Mucosa of rectum (tissue), 2 donors: ENCODE data around the gene ETV7.

Experiments
- H3K27ac ChIP-seq, 2 donors: one replicate each; pipeline ENCODE4 v1.7.0; 2013; ENCODE audit warnings: inconsistent platforms in 2 of 2, low read depth in 2 of 2, low read length in 2 of 2
- H3K27me3 ChIP-seq, 2 donors: one replicate each; pipeline ENCODE4 v1.7.0; 2013; ENCODE audit warnings: low read length in 2 of 2; ENCODE audit not compliant: control insufficient read depth in 2 of 2, insufficient read depth in 2 of 2
- H3K36me3 ChIP-seq, 2 donors: one replicate each; pipeline ENCODE4 v1.7.0; 2013; ENCODE audit warnings: low read length in 2 of 2; ENCODE audit not compliant: control insufficient read depth in 2 of 2, insufficient read depth in 2 of 2
- H3K4me1 ChIP-seq, 2 donors: one replicate each; pipeline ENCODE4 v1.7.0; 2013; ENCODE audit warnings: low read length in 2 of 2, mild to moderate bottlenecking in 1 of 2; ENCODE audit not compliant: control insufficient read depth in 2 of 2, insufficient read depth in 2 of 2
- H3K4me3 ChIP-seq, 2 donors: one replicate each; pipeline ENCODE4 v1.7.0; 2013; ENCODE audit warnings: low read length in 2 of 2
- H3K9ac ChIP-seq, 2 donors: one replicate each; pipeline ENCODE4 v1.7.0; 2013; ENCODE audit warnings: low read length in 2 of 2, low read depth in 1 of 2, mild to moderate bottlenecking in 1 of 2
- H3K9me3 ChIP-seq, 2 donors: one replicate each; pipeline ENCODE4 v1.7.0; 2013; ENCODE audit warnings: low read length in 2 of 2; ENCODE audit not compliant: control insufficient read depth in 2 of 2
- donor health status: healthy.
- donor health status: Normal muscosa, but diverticular disease.

The ETV7 gene

GRCh38 chr6:36387440-36388303 is at the start of gene ETV7:
TSS of gene ETV7 (minus strand) at chr6:36387669. CDS start at chr6:36387541, 128 bp downstream.
- H3K4me1 ChIP-seq, result peaks cover 4 to 12% of the 10 kb centered on the region in 2 donors
- peak within 1 kb of the TSS; percentile 80 to 85 for H3K4me3 ChIP-seq
- no peaks in the 10 kb centered on the region for H3K9me3 ChIP-seq
- peak within 1 kb of the TSS; percentile 78 to 86 for H3K9ac ChIP-seq
- H3K36me3 ChIP-seq, result no peaks in the 10 kb centered on the region
- no peaks in the 10 kb centered on the region for H3K27me3 ChIP-seq
- peak within 1 kb of the TSS; percentile 52 to 69 for H3K27ac ChIP-seq

- H3K36me3 ChIP-seq, result no peaks in the 10 kb centered on the region
- H3K4me1 ChIP-seq, result peaks cover under 1 to 6% of the 10 kb centered on the region in 2 donors
- H3K4me3 ChIP-seq, result no peak overlapping the region
- H3K9ac ChIP-seq, result no peak overlapping the region
- H3K9me3 ChIP-seq, result no peaks in the 10 kb centered on the region
- no peak overlapping the region for H3K27ac ChIP-seq
- no peaks in the 10 kb centered on the region for H3K27me3 ChIP-seq
Measured at GRCh38 chr6:36436466-36436865, 49.0 kb upstream of the ETV7 start.

GRCh38 chr6:36432151-36432671 is 44.7 kb upstream of the ETV7 start:
- no peaks in the 10 kb centered on the region for H3K27me3 ChIP-seq
- no peaks in the 10 kb centered on the region for H3K9me3 ChIP-seq
- no peaks in the 10 kb centered on the region for H3K4me1 ChIP-seq
- H3K36me3 ChIP-seq, result no peaks in the 10 kb centered on the region
- H3K4me3 ChIP-seq, result no peak overlapping the region
- no peak overlapping the region for H3K27ac ChIP-seq
- H3K9ac ChIP-seq, result no peak overlapping the region

- H3K27ac ChIP-seq, result no peak overlapping the region
- H3K27me3 ChIP-seq, result no peaks in the 10 kb centered on the region
- no peaks in the 10 kb centered on the region for H3K36me3 ChIP-seq
- no peak overlapping the region for H3K4me3 ChIP-seq
- no peak overlapping the region for H3K9ac ChIP-seq
- no peaks in the 10 kb centered on the region for H3K9me3 ChIP-seq
- no peaks in the 10 kb centered on the region for H3K4me1 ChIP-seq
Measured at GRCh38 chr6:36431197-36431596, 43.7 kb upstream of the ETV7 start.

GRCh38 chr6:36430351-36430750 is 42.9 kb upstream of the ETV7 start:
- Histone ChIP-seq H3K4me1 (no peaks in the 10 kb centered on the region), H3K27ac (no peak overlapping the region), H3K27me3 (no peaks in the 10 kb centered on the region), H3K36me3 (no peaks in the 10 kb centered on the region), H3K9ac (no peak overlapping the region), H3K4me3 (no peak overlapping the region), H3K9me3 (no peaks in the 10 kb centered on the region)

- Histone ChIP-seq H3K27ac (no peak overlapping the region), H3K9me3 (no peaks in the 10 kb centered on the region), H3K4me3 (no peak overlapping the region), H3K9ac (no peak overlapping the region), H3K4me1 (no peaks in the 10 kb centered on the region), H3K36me3 (no peaks in the 10 kb centered on the region), H3K27me3 (no peaks in the 10 kb centered on the region)
Measured at GRCh38 chr6:36428911-36429310, 41.4 kb upstream of the ETV7 start.

GRCh38 chr6:36426622-36427021 is 39.2 kb upstream of the ETV7 start:
- Histone ChIP-seq H3K27ac (no peak overlapping the region), H3K27me3 (no peaks in the 10 kb centered on the region), H3K9ac (no peak overlapping the region), H3K36me3 (no peaks in the 10 kb centered on the region), H3K4me1 (peaks cover 2 to 6% of the 10 kb centered on the region in 2 donors), H3K9me3 (no peaks in the 10 kb centered on the region), H3K4me3 (no peak overlapping the region)

- no peaks in the 10 kb centered on the region for H3K9me3 ChIP-seq
Measured at GRCh38 chr6:36423101-36423824, 35.8 kb upstream of the ETV7 start.

GRCh38 chr6:36422714-36423100 is 35.2 kb upstream of the ETV7 start:
- Histone ChIP-seq H3K27me3 (no peaks in the 10 kb centered on the region), H3K4me3 (peak overlapping the region; percentile 83 to 92), H3K4me1 (peaks cover 2 to 6% of the 10 kb centered on the region in 2 donors), H3K36me3 (no peaks in the 10 kb centered on the region), H3K27ac (peak overlapping the region; percentile 87 to 91), H3K9me3 (no peaks in the 10 kb centered on the region), H3K9ac (peak overlapping the region; percentile 70 to 71)

More at GRCh38 chr6:36423101-36423824, 35.8 kb upstream of the ETV7 start:
- Histone ChIP-seq H3K4me3 (peak overlapping the region; percentile 83 to 92), H3K4me1 (peaks cover 2 to 6% of the 10 kb centered on the region in 2 donors), H3K27me3 (no peaks in the 10 kb centered on the region), H3K9ac (peak overlapping the region; percentile 84 to 85), H3K36me3 (no peaks in the 10 kb centered on the region), H3K27ac (peak overlapping the region; percentile 87 to 91)

- Histone ChIP-seq H3K36me3 (no peaks in the 10 kb centered on the region), H3K9ac (no peak overlapping the region), H3K4me1 (peaks cover 2 to 6% of the 10 kb centered on the region in 2 donors), H3K4me3 (no peak overlapping the region), H3K27me3 (no peaks in the 10 kb centered on the region), H3K27ac (no peak overlapping the region), H3K9me3 (no peaks in the 10 kb centered on the region)
Measured at GRCh38 chr6:36419310-36419709, 31.8 kb upstream of the ETV7 start.
